IMR-90 (cell line): ENCODE results near the gene SNX33. TPM values are rescaled to one million over a fixed set of nuclear protein-coding genes. Genes with fewer than 3 reads are reported as not detected.

Experiments
- ATAC-seq: fragments of 200-7000 bp; cut with Tn5 transposase; 2 replicates; pipeline ENCODE4 v1.9.1; 2020; ENCODE audit warnings: low read depth, mild to moderate bottlenecking, moderate library complexity
- BruUV-seq: library from RNA; stranded (reverse); fragments of 400-500 nt; replicated peaks from 2 replicates; lab custom pipeline; 2021; lab: Mats Ljungman, UMichigan
- CTCF ChIA-PET: fragments of 300-600 bp; formaldehyde crosslinking; extraction: SDS; loops from one replicate; lab custom pipeline; 2021; ENCODE audit warnings: antibody characterized with exemption; lab: Yijun Ruan, JAX
- POLR2A ChIA-PET: fragments of 300-600 bp; sonication (Branson Sonifier 250); formaldehyde crosslinking; loops from one replicate; lab custom pipeline; 2022; ENCODE audit warnings: antibody characterized with exemption; ENCODE audit not compliant: unreplicated experiment; lab: Charles Lee
- DNase-seq: peaks from one replicate; pipeline ENCODE4 v3.0.0; 2013
- H2AFZ ChIP-seq: replicated peaks from 2 replicates; pipeline ENCODE3; 2013; ENCODE audit warnings: low read length, mild to moderate bottlenecking; ENCODE audit not compliant: poor library complexity
- H2AK5ac ChIP-seq: 2 replicates; pipeline ENCODE4 v1.6.1; 2013; ENCODE audit warnings: low read depth, low read length, inconsistent platforms
- H2AK9ac ChIP-seq: replicated peaks from 2 replicates; pipeline ENCODE3; 2013; ENCODE audit warnings: mild to moderate bottlenecking, low read depth, low read length, moderate library complexity; ENCODE audit not compliant: poor library complexity
- H2BK120ac ChIP-seq: 2 replicates; pipeline ENCODE4 v1.6.1; 2013; ENCODE audit warnings: low read depth, low read length, inconsistent platforms
- H2BK15ac ChIP-seq: 3 replicates; pipeline ENCODE4 v1.6.1; 2013; ENCODE audit warnings: low read depth, low read length, inconsistent platforms
- H2BK20ac ChIP-seq: 2 replicates; pipeline ENCODE4 v1.6.1; 2013; ENCODE audit warnings: low read depth, mild to moderate bottlenecking, inconsistent platforms, low read length, moderate library complexity
- H2BK5ac ChIP-seq: 2 replicates; pipeline ENCODE4 v1.6.1; 2013; ENCODE audit warnings: mild to moderate bottlenecking, low read depth, low read length, inconsistent platforms; ENCODE audit not compliant: poor library complexity, severe bottlenecking
- H3K14ac ChIP-seq: replicated peaks from 2 replicates; pipeline ENCODE4 v1.6.1; 2013; ENCODE audit warnings: low read depth, low read length, inconsistent platforms
- H3K18ac ChIP-seq: 2 replicates; pipeline ENCODE4 v1.6.1; 2013; ENCODE audit warnings: low read depth, low read length, control low read depth
- H3K23ac ChIP-seq: 2 replicates; pipeline ENCODE4 v1.6.1; 2013; ENCODE audit warnings: low read depth, low read length, inconsistent platforms
- H3K27ac ChIP-seq: 2 replicates; pipeline ENCODE4 v1.5.1; 2013; ENCODE audit warnings: mild to moderate bottlenecking, control low read depth, low read length; ENCODE audit not compliant: insufficient read depth
- H3K27me3 ChIP-seq: 2 replicates; pipeline ENCODE4 v1.6.1; 2013; ENCODE audit warnings: low read length; ENCODE audit not compliant: control insufficient read depth, insufficient read depth
- H3K36me3 ChIP-seq: 2 replicates; pipeline ENCODE4 v1.6.1; 2013; ENCODE audit warnings: low read length, mixed read lengths; ENCODE audit not compliant: control insufficient read depth, insufficient read depth
- H3K4ac ChIP-seq: 2 replicates; pipeline ENCODE4 v1.6.1; 2013; ENCODE audit warnings: low read depth, low read length, inconsistent platforms
- H3K4me1 ChIP-seq: 2 replicates; pipeline ENCODE4 v1.6.1; 2013; ENCODE audit warnings: low read length, mixed read lengths; ENCODE audit not compliant: control insufficient read depth, insufficient read depth
- H3K4me2 ChIP-seq: 2 replicates; pipeline ENCODE4 v1.6.1; 2013; ENCODE audit warnings: low read depth, mild to moderate bottlenecking, control low read depth, low read length, moderate library complexity
- H3K4me3 ChIP-seq: 2 replicates; pipeline ENCODE4 v1.5.1; 2013; ENCODE audit warnings: low read depth, mild to moderate bottlenecking, control low read depth, low read length, moderate library complexity; ENCODE audit not compliant: insufficient read depth
- H3K56ac ChIP-seq: 2 replicates; pipeline ENCODE4 v1.6.1; 2013; ENCODE audit warnings: low read length, inconsistent platforms; ENCODE audit not compliant: insufficient read depth; ENCODE audit errors: extremely low read depth
- H3K79me1 ChIP-seq, 2 experiments: 2 replicates each; pipeline ENCODE4 v1.6.1; 2013; ENCODE audit warnings: low read length in 2 of 2, inconsistent platforms in 1 of 2, low read depth in 1 of 2
- H3K9ac ChIP-seq: 2 replicates; pipeline ENCODE4 v1.6.1; 2013; ENCODE audit warnings: low read depth, low read length, control low read depth
- H3K9me1 ChIP-seq: 2 replicates; pipeline ENCODE4 v1.6.1; 2013; ENCODE audit warnings: low read length, inconsistent platforms; ENCODE audit not compliant: insufficient read depth
- H3K9me3 ChIP-seq: 2 replicates; pipeline ENCODE4 v1.6.1; 2013; ENCODE audit warnings: low read length; ENCODE audit not compliant: control insufficient read depth, insufficient read depth
- H4K20me1 ChIP-seq: 2 replicates; pipeline ENCODE4 v1.6.1; 2013; ENCODE audit warnings: low read length, inconsistent platforms; ENCODE audit not compliant: insufficient read depth
- H4K5ac ChIP-seq: 2 replicates; pipeline ENCODE4 v1.6.1; 2013; ENCODE audit warnings: mild to moderate bottlenecking, low read depth, low read length, control low read depth
- H4K8ac ChIP-seq, 2 experiments: 2 replicates each; pipeline ENCODE4 v1.6.1; 2013; ENCODE audit warnings: low read depth in 2 of 2, low read length in 2 of 2, control low read depth in 1 of 2, inconsistent platforms in 1 of 2
- H4K91ac ChIP-seq: 2 replicates; pipeline ENCODE4 v1.6.1; 2013; ENCODE audit warnings: low read depth, low read length, inconsistent platforms; ENCODE audit not compliant: insufficient read depth
- FOS ChIP-seq: fragments of 150-350 bp; IDR thresholded peaks from 2 replicates; pipeline ENCODE4 v1.6.1; 2016; ENCODE audit warnings: low read depth, low read length
- POLR2A ChIP-seq: IDR thresholded peaks from 2 replicates; pipeline ENCODE4 v1.6.1; 2012; ENCODE audit warnings: mild to moderate bottlenecking, low read depth, low read length
- WGBS, 2 experiments: methylation state at CpG; one replicate each; pipeline versions ENCODE4 v1.1.5 to v1.1.7; 2013; ENCODE audit warnings: missing lambda C conversion rate in 2 of 2; ENCODE audit not compliant: insufficient read length in 1 of 2; ENCODE audit errors: extremely low coverage in 2 of 2; 5-methylcytosine and 5-hydroxymethylcytosine counted together
- dilution Hi-C: fragments of 300-500 bp; cut with HindIII; formaldehyde crosslinking; loops from one replicate; pipeline ENCODE4 v1.14.3; 2018; ENCODE audit warnings: low sequenced_read_pairs; ENCODE audit not compliant: unreplicated experiment
- in situ Hi-C: fragments of 300-500 bp; cut with MboI; formaldehyde crosslinking; loops from 3 replicates; pipeline ENCODE4 v1.14.3; 2019; ENCODE audit warnings: low sequenced_read_pairs, inconsistent platforms, mixed read lengths
- intact Hi-C: fragments of 100-400 bp; cut with micrococcal nuclease; formaldehyde crosslinking; loops from 2 replicates; pipeline ENCODE4 v1.10.0; 2022
- polyA plus RNA-seq, 3 experiments: library from polyadenylated mRNA; depleted of rRNA; stranded (reverse); fragments of >200 nt; gene quantifications; 2 replicates each; pipeline ENCODE4 v1.2.3, GENCODE V29; 2012; ENCODE audit warnings: low replicate concordance in 1 of 3
- total RNA-seq: library from RNA; depleted of rRNA; stranded (reverse); fragments of >200 nt; gene quantifications from 2 replicates; pipeline ENCODE4 v1.2.3, GENCODE V29; 2012

SNX33 gene
- total and polyA plus RNA-seq, 2 of the 4 experiments (the other 2 are of a cell fraction), result 12.7 to 14.6 TPM

- POLR2A ChIA-PET, result interaction anchor here (1.3 kb wide), 1 partner anchor 10 kb away, joined by 4 read pairs; no protein-coding TSS in a partner anchor
- H3K79me1 ChIP-seq, result peaks cover 13 to 45% of the 10 kb centered on the region in 2 experiments
These were observed 10.3 kb upstream of the SNX33 start for GRCh38 chr15:75637245-75638009.

More at GRCh38 chr15:75637245-75638009, 10.3 kb upstream of the SNX33 start:
- H3K9me1 ChIP-seq, result 0 out of 2 replicates have a peak, but pooled peaks cover 4% of the 10 kb centered on the region
- CTCF ChIA-PET, result interaction anchor here (0.8 to 1.5 kb wide), 6 partner anchors 9 to 17 kb away, joined by 3 to 7 read pairs (median 3); partner anchors contain the start of genes SNUPN and SNX33
- no peak overlapping the region for H2BK20ac ChIP-seq
- DNase-seq (no peak), ATAC-seq (no peak)
- no peaks in the 10 kb centered on the region for H3K36me3 ChIP-seq
- H3K4me1 ChIP-seq, result peaks cover 4% of the 10 kb centered on the region; the same call in 1 of the 2 replicates
- H2BK120ac ChIP-seq, result no peak overlapping the region
- H3K9ac ChIP-seq, result no peak overlapping the region
- H4K20me1 ChIP-seq, result peaks cover 24% of the 10 kb centered on the region
- H2AK5ac ChIP-seq, result no peak overlapping the region
- H2AFZ ChIP-seq, result no peak overlapping the region
- H3K4ac ChIP-seq, result no peak overlapping the region
- no peak overlapping the region for H4K91ac ChIP-seq
- no peak overlapping the region for H3K27ac ChIP-seq
- dilution Hi-C loops (no loop called here), intact Hi-C loops (loop anchor here (1.0 to 5.0 kb wide), 4 partner anchors 23 to 185 kb away; partner anchors contain the start of gene SIN3A), in situ Hi-C loops (loop anchor here (5.0 kb wide), 1 partner anchor 45 kb away; no protein-coding TSS in a partner anchor)
- H3K23ac ChIP-seq, result 0 out of 2 replicates have a peak overlapping the region, but pooled peaks have one; percentile 52
- BruUV-seq, result no TSS peak
- H3K4me3 ChIP-seq, result no peak overlapping the region
- no peak overlapping the region for H2AK9ac ChIP-seq
- H4K5ac ChIP-seq, result no peak overlapping the region
- no peak overlapping the region for H2BK5ac ChIP-seq
- H3K27me3 ChIP-seq, result no peaks in the 10 kb centered on the region
- H2BK15ac ChIP-seq, result no peak overlapping the region
- 0 out of 4 replicates have a peak overlapping the region, but pooled peaks of 1 of the 2 experiments have one; percentile 13 for H4K8ac ChIP-seq
- WGBS, 2 experiments, result 80% methylated on average over 2 of the region's 4 CpGs; no CpG with 5 or more reads in 1 of the 2 experiments
- H3K56ac ChIP-seq, result no peak overlapping the region
- H3K14ac ChIP-seq, result no peak overlapping the region
- no peaks in the 10 kb centered on the region for H3K9me3 ChIP-seq
- peak overlapping the region; percentile 47 for H3K4me2 ChIP-seq
- no peak overlapping the region for H3K18ac ChIP-seq
- TF ChIP-seq POLR2A (peak; percentile 34; the same call in 1 of the 2 replicates), FOS (no peak)
